Measurements from ENCODE around the gene KCNMB4. TPM values are rescaled to one million over a fixed set of nuclear protein-coding genes. Genes with fewer than 3 reads are reported as not detected.

KCNMB4 gene
- total and polyA plus RNA-seq, 2 of the 4 experiments (the other 2 are of a cell fraction), result 0.90 to 1.1 TPM

GRCh38 chr12:70426620-70427019 is 60.5 kb downstream of the KCNMB4 start:
- TF ChIP-seq MAFK (IDR thresholded peaks at IDR 0.05; ENCODE audit: low read depth, low read length) (peak; percentile 46), CHD1 (IDR thresholded peaks at IDR 0.05; ENCODE audit: low read depth, low read length) (no peak), ELK1 (IDR thresholded peaks at IDR 0.05; ENCODE audit: borderline replicate concordance, low read depth, low read length) (no peak)
- Histone ChIP-seq H3K4me1 (ENCODE audit: control insufficient read depth, insufficient read depth, low read length) (no peaks in the 10 kb centered on the region), H2BK5ac (ENCODE audit: low read depth, low read length, poor library complexity, severe bottlenecking) (no peak overlapping the region), H2AK5ac (ENCODE audit: low read depth, low read length) (no peak overlapping the region), H3K4ac (ENCODE audit: low read depth, low read length) (no peak overlapping the region), H3K27me3 (ENCODE audit: control insufficient read depth, insufficient read depth, low read length) (no peaks in the 10 kb centered on the region), H4K20me1 (ENCODE audit: insufficient read depth, low read length) (no peaks in the 10 kb centered on the region), H2AK9ac (replicated peaks; ENCODE audit: low read depth, low read length, poor library complexity) (no peak overlapping the region), H3K23ac (ENCODE audit: low read depth, low read length) (no peak overlapping the region), H4K5ac (ENCODE audit: low read depth, low read length) (no peak overlapping the region), H3K79me1 (ENCODE audit: low read depth in 1 of 2, low read length in 2 of 2) (no peaks in the 10 kb centered on the region), H4K8ac (ENCODE audit: low read depth in 2 of 2, low read length in 2 of 2) (no peak overlapping the region), H2BK15ac (ENCODE audit: low read depth, low read length) (no peak overlapping the region), H3K9ac (ENCODE audit: low read depth, low read length) (no peak overlapping the region), H4K91ac (ENCODE audit: insufficient read depth, low read depth, low read length) (no peak overlapping the region), H3K14ac (replicated peaks; ENCODE audit: low read depth, low read length) (no peak overlapping the region), H2AFZ (replicated peaks; ENCODE audit: low read length, poor library complexity) (no peak overlapping the region), H3K56ac (ENCODE audit: extremely low read depth, insufficient read depth, low read length) (no peak overlapping the region), H3K27ac (ENCODE audit: insufficient read depth, low read length) (no peak overlapping the region), H2BK20ac (ENCODE audit: low read depth, low read length) (no peak overlapping the region), H2BK120ac (ENCODE audit: low read depth, low read length) (no peak overlapping the region), H3K36me3 (ENCODE audit: control insufficient read depth, insufficient read depth, low read length) (no peaks in the 10 kb centered on the region), H3K9me1 (ENCODE audit: insufficient read depth, low read length) (no peaks in the 10 kb centered on the region), H3K4me3 (ENCODE audit: insufficient read depth, low read depth, low read length) (no peak overlapping the region), H3K9me3 (ENCODE audit: control insufficient read depth, insufficient read depth, low read length) (no peaks in the 10 kb centered on the region), H3K4me2 (ENCODE audit: low read depth, low read length) (no peak overlapping the region), H3K18ac (ENCODE audit: low read depth, low read length) (no peak overlapping the region)
- BruUV-seq (replicated peaks), result no TSS peak
- dilution Hi-C loops (cut with HindIII; ENCODE audit: low sequenced_read_pairs, unreplicated experiment), result no loop called here
- no peak for ATAC-seq (ENCODE audit: low read depth)
- intact Hi-C loops (cut with micrococcal nuclease), result no loop called here
- DNase-seq, result no peak
- POLR2A ChIA-PET (ENCODE audit: unreplicated experiment), result no interaction called here
- in situ Hi-C loops (cut with MboI; ENCODE audit: low sequenced_read_pairs), result no loop called here
- no CpG with 5 or more reads among the region's 1 CpG for WGBS, 2 experiments (ENCODE audit: extremely low coverage in 2 of 2, insufficient read length in 1 of 2)
- CTCF ChIA-PET, result no interaction called here
